Tibial nerve (tissue), 4 donors: ENCODE measurements around the gene GNAT1. TPM values are rescaled to one million over a fixed set of nuclear protein-coding genes. Genes with fewer than 3 reads are reported as not detected.

Source experiments
- DNase-seq, 2 donors: peaks; one replicate each; pipeline ENCODE4 v3.0.0-alpha.2; 2019; ENCODE audit warnings: low spot score in 2 of 2
- H3K27ac ChIP-seq, 4 donors: fragments of 200-600 bp; sonication (generic) in 3 of 4; one replicate each; pipeline ENCODE4 v1.5.1; 2017 to 2019; ENCODE audit warnings: mild to moderate bottlenecking in 1 of 4
- H3K27me3 ChIP-seq, 2 donors: fragments of 200-600 bp; sonication (generic) in 1 of 2; one replicate each; pipeline versions ENCODE4 v1.5.1 to v1.6.0; 2017 to 2019
- H3K36me3 ChIP-seq, 3 donors: fragments of 200-600 bp; sonication (generic); one replicate each; pipeline ENCODE4 v1.5.1; 2018 to 2019
- H3K4me1 ChIP-seq, 4 donors: fragments of 200-600 bp; sonication (generic) in 3 of 4; one replicate each; pipeline ENCODE4 v1.5.1; 2017 to 2019
- H3K4me3 ChIP-seq, 4 donors: fragments of 200-600 bp; sonication (generic) in 3 of 4; one replicate each; pipeline ENCODE4 v1.5.1; 2017 to 2019; ENCODE audit warnings: mild to moderate bottlenecking in 1 of 4, moderate library complexity in 1 of 4
- H3K9me3 ChIP-seq, 4 donors: fragments of 200-600 bp; sonication (generic) in 3 of 4; one replicate each; pipeline ENCODE4 v1.5.1; 2017 to 2019
- CTCF ChIP-seq, 5 experiments: fragments of 200-600 bp in 3 of 5; fragments of 450-650 bp in 2 of 5; sonication (generic) in 3 of 5; IDR thresholded peaks; one replicate each; pipeline ENCODE4 v1.5.1; 2016 to 2019; ENCODE audit warnings: antibody characterized with exemption in 5 of 5, mild to moderate bottlenecking in 3 of 5, moderate library complexity in 2 of 5
- EP300 ChIP-seq, 2 donors: sonication (generic); formaldehyde crosslinking; IDR thresholded peaks; one replicate each; pipeline ENCODE4 v1.6.1; 2017; ENCODE audit warnings: antibody characterized with exemption in 2 of 2, mild to moderate bottlenecking in 1 of 2
- POLR2A ChIP-seq, 2 donors: fragments of 450-650 bp; IDR thresholded peaks; one replicate each; pipeline ENCODE4 v1.6.1; 2017; ENCODE audit warnings: antibody characterized with exemption in 2 of 2, mild to moderate bottlenecking in 2 of 2, moderate library complexity in 2 of 2
- WGBS, 2 donors: methylation state at CpG; one replicate each; pipeline ENCODE4 v1.1.5; 2018; 5-methylcytosine and 5-hydroxymethylcytosine counted together
- total RNA-seq, 4 donors: library from RNA; depleted of rRNA; stranded (reverse); fragments of >200 nt; gene quantifications; one replicate each; pipeline ENCODE4 v1.1.0, GENCODE V29; 2016

The GNAT1 gene
- total RNA-seq, 4 donors from 2014 or later, result not detected

- H3K4me1 ChIP-seq, result peaks cover 0 to 8% (median 2%) of the 10 kb centered on the region in 4 donors
- no peaks in the 10 kb centered on the region for H3K27me3 ChIP-seq
- H3K36me3 ChIP-seq, result no peaks in the 10 kb centered on the region
- no peak for DNase-seq
- no peak overlapping the region for H3K27ac ChIP-seq
- WGBS, 2 donors, result 90 to 94% methylated on average over 1 of the region's 1 CpG
- no peak overlapping the region for H3K4me3 ChIP-seq
- TF ChIP-seq CTCF (IDR thresholded peaks at IDR 0.05) (no peak), EP300 (IDR thresholded peaks at IDR 0.05) (no peak), POLR2A (IDR thresholded peaks at IDR 0.05) (no peak)
- no peaks in the 10 kb centered on the region for H3K9me3 ChIP-seq
Measured at GRCh38 chr3:50150404-50150750, 41.0 kb upstream of the GNAT1 start.

GRCh38 chr3:50150863-50151686 lies 40.3 kb upstream of the GNAT1 start:
- Histone ChIP-seq H3K27ac (no peak overlapping the region), H3K9me3 (no peaks in the 10 kb centered on the region), H3K4me1 (peaks cover 0 to 15% (median 9%) of the 10 kb centered on the region in 4 donors), H3K27me3 (peaks cover 0 to 7% of the 10 kb centered on the region in 2 donors), H3K36me3 (no peaks in the 10 kb centered on the region), H3K4me3 (no peak overlapping the region)
- no peak for TF ChIP-seq EP300 (IDR thresholded peaks at IDR 0.05)
- TF ChIP-seq POLR2A (IDR thresholded peaks at IDR 0.05), result no peak
- no peak for TF ChIP-seq CTCF (IDR thresholded peaks at IDR 0.05)
- DNase-seq, result no peak
- 67 to 76% methylated on average over 16 of the region's 18 CpGs for WGBS, 2 donors

GRCh38 chr3:50151728-50152127 lies 39.7 kb upstream of the GNAT1 start:
- Histone ChIP-seq H3K36me3 (no peaks in the 10 kb centered on the region), H3K27me3 (peaks cover 0 to 13% of the 10 kb centered on the region in 2 donors), H3K4me3 (no peak overlapping the region), H3K4me1 (peaks cover 0 to 21% (median 9%) of the 10 kb centered on the region in 4 donors), H3K9me3 (no peaks in the 10 kb centered on the region), H3K27ac (no peak overlapping the region)
- no peak for TF ChIP-seq EP300 (IDR thresholded peaks at IDR 0.05)
- TF ChIP-seq POLR2A (IDR thresholded peaks at IDR 0.05), result no peak
- TF ChIP-seq CTCF (IDR thresholded peaks at IDR 0.05), result no peak
- no peak for DNase-seq
- 88 to 90% methylated on average over 5 of the region's 5 CpGs for WGBS, 2 donors

GRCh38 chr3:50153782-50154475 lies 37.5 kb upstream of the GNAT1 start:
- Histone ChIP-seq H3K36me3 (no peaks in the 10 kb centered on the region), H3K9me3 (no peaks in the 10 kb centered on the region), H3K4me1 (peaks cover 0 to 42% (median 13%) of the 10 kb centered on the region in 4 donors), H3K4me3 (peak overlapping the region in 1 of 4 donors; percentile 56), H3K27me3 (peaks cover 0 to 24% of the 10 kb centered on the region in 2 donors), H3K27ac (no peak overlapping the region)
- 59 to 72% methylated on average over 7 to 9 of the region's 9 CpGs for WGBS, 2 donors
- TF ChIP-seq POLR2A (IDR thresholded peaks at IDR 0.05) (no peak), CTCF (IDR thresholded peaks at IDR 0.05) (no peak), EP300 (IDR thresholded peaks at IDR 0.05) (no peak)
- no peak for DNase-seq

- Histone ChIP-seq H3K4me1 (peaks cover 0 to 47% (median 13%) of the 10 kb centered on the region in 4 donors), H3K36me3 (no peaks in the 10 kb centered on the region), H3K4me3 (peak overlapping the region in 3 of 4 donors; percentile 40 to 56 (median 45)), H3K27ac (no peak overlapping the region), H3K9me3 (no peaks in the 10 kb centered on the region), H3K27me3 (peaks cover 0 to 24% of the 10 kb centered on the region in 2 donors)
- WGBS, 2 donors, result 10 to 12% methylated on average over 19 to 25 of the region's 34 CpGs
- no peak for TF ChIP-seq POLR2A (IDR thresholded peaks at IDR 0.05)
- no peak for TF ChIP-seq CTCF (IDR thresholded peaks at IDR 0.05)
- TF ChIP-seq EP300 (IDR thresholded peaks at IDR 0.05), result no peak
- DNase-seq, result no peak
Measured at GRCh38 chr3:50154476-50154839, 37.0 kb upstream of the GNAT1 start.
